HS-5 (cell line): ENCODE results near the gene USP46.
A peak's percentile ranks its signal among the peaks of the same experiment; 100 is the strongest.

Experiments
- DNase-seq: peaks from one replicate; pipeline ENCODE4 v3.0.0-alpha.2; 2012; ENCODE audit warnings: low read depth

USP46 gene

DNA sequence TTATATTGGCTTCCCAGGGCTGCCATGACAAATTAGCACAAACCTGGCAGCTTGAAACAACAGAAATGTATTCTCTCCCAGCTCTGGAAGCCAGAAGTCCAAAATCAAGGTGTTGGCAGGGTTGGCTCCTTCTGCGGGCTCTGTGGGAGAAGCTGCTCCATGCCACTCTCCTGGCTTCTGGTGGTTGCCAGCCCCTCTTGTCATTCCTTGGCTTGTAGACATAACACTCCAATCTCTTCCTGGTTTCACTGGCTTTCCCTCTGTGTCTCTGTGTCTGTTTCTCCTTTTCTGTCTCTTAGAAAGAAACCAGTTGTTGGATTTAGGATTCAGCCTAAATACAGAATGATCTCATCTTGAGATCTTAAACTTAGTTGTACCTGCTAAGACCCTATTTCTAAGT, 85.5 kb downstream of the USP46 start:
- no peak for DNase-seq

- DNase-seq, result peak; percentile 34
Measured at GRCh38 chr4:52572936-52573485, 86.1 kb downstream of the USP46 start.

DNA sequence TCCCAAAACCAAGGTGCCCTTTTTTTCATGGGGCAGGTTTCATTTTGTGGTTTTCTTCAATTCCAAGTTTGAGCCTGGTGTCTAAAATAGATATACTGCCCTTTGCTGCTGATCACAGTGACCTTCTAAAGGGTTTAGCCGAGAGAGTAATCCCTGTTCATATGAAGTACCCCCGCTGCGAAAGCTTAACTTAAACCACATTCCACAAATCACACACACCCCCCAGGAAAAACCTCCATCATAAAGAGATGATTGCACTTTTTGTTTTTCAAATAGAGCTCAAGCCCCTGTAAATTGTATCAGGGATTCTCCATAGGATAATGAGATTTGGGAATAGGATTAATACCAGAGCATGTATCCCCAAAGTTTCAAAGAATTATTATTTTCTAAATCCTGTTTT, 90.8 kb downstream of the USP46 start:
- DNase-seq, result no peak

GRCh38 chr4:52566136-52567031, 92.7 kb downstream of the USP46 start:
- peak; percentile 28 for DNase-seq

GRCh38 chr4:52560844-52561280, 98.2 kb downstream of the USP46 start:
- no peak for DNase-seq

DNA sequence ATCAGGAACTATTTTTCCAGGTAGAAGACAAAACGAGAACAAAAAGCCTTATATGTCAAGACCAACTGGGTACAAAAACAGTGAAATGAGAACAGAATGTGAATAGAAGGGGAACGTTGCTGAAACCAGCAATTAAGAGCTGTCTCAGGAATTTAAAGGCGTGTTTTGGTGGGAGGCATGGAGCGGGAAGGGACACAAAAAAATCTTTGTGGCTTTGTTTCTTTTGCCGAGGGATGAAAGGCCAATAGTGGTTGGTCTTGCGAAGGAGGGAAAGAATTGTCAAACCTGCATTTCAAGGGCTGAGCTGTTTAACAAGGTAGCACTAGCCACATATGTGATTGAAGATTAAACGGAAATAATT, 103.8 kb downstream of the USP46 start:
- no peak for DNase-seq

- no peak for DNase-seq
Measured at GRCh38 chr4:52554612-52555355, 104.3 kb downstream of the USP46 start.

GRCh38 chr4:52552778-52553177, 106.3 kb downstream of the USP46 start:
- DNase-seq, result no peak

GRCh38 chr4:52551487-52551886, 107.6 kb downstream of the USP46 start:
- no peak for DNase-seq

GRCh38 chr4:52550186-52550585, 108.9 kb downstream of the USP46 start:
- no peak for DNase-seq

- no peak for DNase-seq
Measured at GRCh38 chr4:52548818-52549570, 110.1 kb downstream of the USP46 start.

- no peak for DNase-seq
Measured at GRCh38 chr4:52546449-52546848, 112.7 kb downstream of the USP46 start.

DNA sequence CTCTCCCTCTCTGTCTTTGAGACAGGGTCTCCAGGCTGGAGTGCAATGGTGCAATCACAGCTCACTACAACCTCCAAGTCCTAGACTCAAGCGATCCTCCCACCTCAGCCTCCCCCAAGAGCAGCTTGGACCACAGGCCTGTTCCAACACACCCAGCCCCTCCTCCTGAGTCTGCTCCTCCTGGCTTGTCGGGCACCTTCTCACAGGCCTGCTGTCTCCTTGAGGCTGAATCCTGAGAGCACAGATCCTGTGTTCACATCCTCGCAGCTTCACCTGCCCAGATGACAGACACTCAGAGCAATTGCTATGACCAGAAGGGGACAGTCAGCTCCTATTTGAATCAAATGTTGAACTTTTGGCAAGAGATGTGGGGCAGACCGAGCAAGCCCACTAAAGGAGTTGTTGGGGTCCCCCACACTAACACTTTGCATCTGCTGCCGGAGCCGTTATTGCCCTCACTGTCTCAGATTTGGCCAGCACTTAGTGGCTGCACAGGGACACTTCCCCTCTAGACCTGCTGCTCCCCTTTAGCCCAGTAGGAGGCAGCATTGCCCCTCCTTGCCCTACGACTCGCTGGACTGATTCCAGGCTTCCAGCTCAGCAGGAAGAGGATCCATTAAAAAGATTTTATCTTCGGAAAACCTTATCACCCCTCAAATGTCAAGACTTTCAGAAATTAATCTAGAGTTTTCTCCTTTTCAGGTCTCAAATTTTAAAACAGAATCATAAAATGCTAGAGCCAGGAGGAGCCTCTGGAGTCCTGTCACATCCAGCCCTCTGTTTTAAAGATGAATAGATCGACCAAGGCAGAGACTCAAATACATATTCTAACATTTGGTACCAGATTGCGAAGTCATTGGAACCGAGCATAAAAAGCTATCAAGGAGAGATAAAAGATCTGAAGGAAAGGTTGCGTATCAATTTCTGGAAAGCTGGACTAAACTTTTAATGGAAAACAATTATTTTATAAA, 113.7 kb downstream of the USP46 start:
- DNase-seq, result peak; percentile 25
